Measurements from ENCODE around the gene UAP1.
"Not testable (repeated sequence)": the region's sequence is repeated elsewhere in the genome, so short reads cannot be mapped to it uniquely, and the experiment has no call there.

UAP1 gene

GRCh38 chr1:162564762-162565218 is 3.3 kb downstream of the UAP1 start:
- DNase-seq (ENCODE audit: low read depth), result no peak
- TF ChIP-seq CTCF (conservative IDR thresholded peaks at IDR 0.05; ENCODE audit: low read depth, low read length), result no peak
- no peak overlapping the region for H3K4me3 ChIP-seq (ENCODE audit: low read length)

GRCh38 chr1:162565460-162565859 is 3.9 kb downstream of the UAP1 start:
- no peak for TF ChIP-seq CTCF (conservative IDR thresholded peaks at IDR 0.05; ENCODE audit: low read depth, low read length)
- DNase-seq (ENCODE audit: low read depth), result no peak
- H3K4me3 ChIP-seq (ENCODE audit: low read length), result no peak overlapping the region

- H3K4me3 ChIP-seq (ENCODE audit: low read length), result no peak overlapping the region
- DNase-seq (ENCODE audit: low read depth), result no peak
- TF ChIP-seq CTCF (conservative IDR thresholded peaks at IDR 0.05; ENCODE audit: low read depth, low read length), result no peak
These were observed 5.3 kb downstream of the UAP1 start for GRCh38 chr1:162566870-162567269.

- no peak for TF ChIP-seq CTCF (conservative IDR thresholded peaks at IDR 0.05; ENCODE audit: low read depth, low read length)
- no peak overlapping the region for H3K4me3 ChIP-seq (ENCODE audit: low read length)
- DNase-seq (ENCODE audit: low read depth), result no peak
These were observed 7.3 kb downstream of the UAP1 start for GRCh38 chr1:162568802-162569201.

GRCh38 chr1:162570718-162571117 is 9.2 kb downstream of the UAP1 start:
- H3K4me3 ChIP-seq (ENCODE audit: low read length), result no peak overlapping the region
- no peak for DNase-seq (ENCODE audit: low read depth)
- TF ChIP-seq CTCF (conservative IDR thresholded peaks at IDR 0.05; ENCODE audit: low read depth, low read length), result no peak

- not testable (repeated sequence) for H3K4me3 ChIP-seq (ENCODE audit: low read length); DNase-seq (ENCODE audit: low read depth)
These were observed 9.6 kb downstream of the UAP1 start for GRCh38 chr1:162571121-162571520.

GRCh38 chr1:162571696-162572095 is 10.2 kb downstream of the UAP1 start:
- H3K4me3 ChIP-seq (ENCODE audit: low read length), result no peak overlapping the region
- no peak for TF ChIP-seq CTCF (conservative IDR thresholded peaks at IDR 0.05; ENCODE audit: low read depth, low read length)
- DNase-seq (ENCODE audit: low read depth), result no peak

- DNase-seq (ENCODE audit: low read depth), result no peak
- no peak for TF ChIP-seq CTCF (conservative IDR thresholded peaks at IDR 0.05; ENCODE audit: low read depth, low read length)
- H3K4me3 ChIP-seq (ENCODE audit: low read length), result no peak overlapping the region
These were observed 11.6 kb downstream of the UAP1 start for GRCh38 chr1:162573136-162573535.
